ENCODE measurements around the gene SLC7A4. TPM values are rescaled to one million over a fixed set of nuclear protein-coding genes. Genes with fewer than 3 reads are reported as not detected.

SLC7A4 gene
- total RNA-seq (2021; ENCODE audit: unreplicated experiment) (not detected), Bru-seq, nascent RNA (not detected), BruChase-seq, experiment 1, labeled RNA remaining after a 6-hour chase (not detected), BruChase-seq, experiment 2, labeled RNA remaining after a 2-hour chase (not detected)
- not detected in 2 replicates for polyA plus RNA-seq (2012)
- long read RNA-seq: 0 reads

- Histone ChIP-seq H3K4me1 (ENCODE audit: control insufficient read depth in 1 of 2, insufficient read depth in 2 of 2, low read length in 2 of 2) (no peaks in the 10 kb centered on the region), H3K4me3 (replicated peaks in 1 of 2; ENCODE audit: low read depth in 1 of 2, low read length in 2 of 2) (no peak within 1 kb of the TSS), H3K27ac (ENCODE audit: low read depth, low read length) (no peak within 1 kb of the TSS), H2AFZ (ENCODE audit: low read depth, low read length, poor library complexity, severe bottlenecking) (no peak within 1 kb of the TSS), H3K36me3 (ENCODE audit: control insufficient read depth in 1 of 2, insufficient read depth in 2 of 2, low read length in 2 of 2) (no peaks in the 10 kb centered on the region), H3K9me3 (ENCODE audit: control insufficient read depth in 1 of 2, insufficient read depth in 1 of 2, low read depth in 1 of 2, low read length in 2 of 2) (no peaks in the 10 kb centered on the region), H3K79me2 (ENCODE audit: insufficient read depth, low read length) (no peaks in the 10 kb centered on the region), H3K27me3 (ENCODE audit: insufficient read depth, low read length) (no peaks in the 10 kb centered on the region), H4K20me1 (ENCODE audit: insufficient read depth) (no peaks in the 10 kb centered on the region), H3K9ac (ENCODE audit: low read length) (no peak within 1 kb of the TSS), H3K4me2 (ENCODE audit: low read length) (no peak within 1 kb of the TSS), H3K9me2 (ENCODE audit: insufficient read depth) (no peaks in the 10 kb centered on the region)
- intact Hi-C loops (cut with micrococcal nuclease): no loop called here
- ChIA-PET RAD21 (ENCODE audit: low non-redundant PET in 1 of 2, low total read pairs in 2 of 2, uncharacterized antibody in 2 of 2, unreplicated experiment in 2 of 2) (no interaction called here), POLR2A (no interaction called here), CTCF (no interaction called here)
- no peak for DNase-seq (ENCODE audit: low read depth, low spot score)
- TF ChIP-seq EZH2phosphoT487 (IDR thresholded peaks at IDR 0.05; ENCODE audit: borderline replicate concordance) (no peak), JUND (IDR thresholded peaks at IDR 0.05) (no peak), POLR2A (IDR thresholded peaks at IDR 0.05; ENCODE audit: borderline replicate concordance, extremely low read depth, insufficient read depth, insufficient read length) (no peak), RAD21 (IDR thresholded peaks at IDR 0.05; ENCODE audit: low read depth) (no peak), ATF3 (IDR thresholded peaks at IDR 0.05) (no peak), YY1 (IDR thresholded peaks at IDR 0.05; ENCODE audit: extremely low read depth, insufficient replicate concordance, low read depth, low read length) (no peak)
- ATAC-seq: no peak
- no TSS peak for BruUV-seq (replicated peaks)
These were observed at the start of gene SLC7A4 for GRCh38 chr22:21032037-21032867. Gene SLC7A4 (minus strand): TSS chr22:21032561. CDS start chr22:21031812, 749 bp downstream.

DNA sequence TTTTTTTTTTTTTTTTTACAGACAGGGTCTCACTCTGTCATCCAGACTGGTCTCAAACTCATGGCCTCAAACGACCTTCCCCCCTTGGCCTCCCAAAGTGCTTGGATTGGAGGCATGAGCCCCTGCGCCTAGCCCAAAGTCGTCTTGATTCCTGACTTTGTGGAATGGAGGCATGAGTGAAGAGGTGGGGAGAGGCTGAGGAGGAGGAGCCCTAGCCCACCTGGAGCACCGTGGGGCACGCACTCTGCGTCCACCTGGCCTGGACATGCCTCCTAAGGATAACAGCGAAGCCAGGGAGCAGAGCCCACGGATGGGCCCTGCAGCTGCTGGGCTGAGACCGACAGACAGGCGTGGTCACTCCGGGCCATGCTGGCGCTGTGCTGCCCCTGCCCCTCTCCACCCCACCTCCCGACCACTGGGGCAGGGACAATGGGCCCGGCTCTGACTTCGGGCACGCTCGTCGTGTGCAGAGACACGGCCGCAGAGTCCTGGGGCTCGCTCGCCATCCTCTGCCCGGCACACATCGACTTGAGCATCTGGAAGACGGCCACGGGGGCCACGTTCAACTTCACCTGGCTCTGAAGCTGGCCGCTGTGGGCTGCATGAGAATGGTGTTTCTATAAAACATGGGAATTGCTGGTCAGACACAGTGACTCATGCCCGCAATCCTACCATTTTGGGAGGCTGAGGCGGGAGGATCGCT is 48.2 kb upstream of the SLC7A4 start:
- no peak for DNase-seq (ENCODE audit: low read depth, low spot score)
- ChIA-PET CTCF (no interaction called here), POLR2A (no interaction called here), RAD21 (ENCODE audit: low non-redundant PET in 1 of 2, low total read pairs in 2 of 2, uncharacterized antibody in 2 of 2, unreplicated experiment in 2 of 2) (no interaction called here)
- H3K4me2 ChIP-seq (ENCODE audit: low read length): no peak overlapping the region
- no peaks in the 10 kb centered on the region for H3K9me2 ChIP-seq (ENCODE audit: insufficient read depth)
- H3K4me1 ChIP-seq (ENCODE audit: control insufficient read depth in 1 of 2, insufficient read depth in 2 of 2, low read length in 2 of 2): peaks cover 0 to 2% of the 10 kb centered on the region in 2 experiments; a peak in 1 of 4 replicates
- H3K79me2 ChIP-seq (ENCODE audit: insufficient read depth, low read length): no peaks in the 10 kb centered on the region
- no peaks in the 10 kb centered on the region for H3K27me3 ChIP-seq (ENCODE audit: insufficient read depth, low read length)
- H3K9me3 ChIP-seq (ENCODE audit: control insufficient read depth in 1 of 2, insufficient read depth in 1 of 2, low read depth in 1 of 2, low read length in 2 of 2): no peaks in the 10 kb centered on the region
- H2AFZ ChIP-seq (ENCODE audit: low read depth, low read length, poor library complexity, severe bottlenecking): no peak overlapping the region
- H3K36me3 ChIP-seq (ENCODE audit: control insufficient read depth in 1 of 2, insufficient read depth in 2 of 2, low read length in 2 of 2): no peaks in the 10 kb centered on the region
- H4K20me1 ChIP-seq (ENCODE audit: insufficient read depth): no peaks in the 10 kb centered on the region
- H3K4me3 ChIP-seq (replicated peaks in 1 of 2; ENCODE audit: low read depth in 1 of 2, low read length in 2 of 2): no peak overlapping the region
- ATAC-seq: no peak
- H3K9ac ChIP-seq (ENCODE audit: low read length): no peak overlapping the region
- intact Hi-C loops (cut with micrococcal nuclease): no loop called here
- H3K27ac ChIP-seq (ENCODE audit: low read depth, low read length): no peak overlapping the region
- no peak for TF ChIP-seq RAD21 (IDR thresholded peaks at IDR 0.05; ENCODE audit: low read depth)
- no TSS peak for BruUV-seq (replicated peaks)
